Smooth muscle cell (in vitro differentiated cells): ENCODE measurements around the gene GKN1. TPM values are rescaled to one million over a fixed set of nuclear protein-coding genes. Genes with fewer than 3 reads are reported as not detected.

Experiments used
- DNase-seq: peaks from one replicate; lab custom pipeline; 2025; ENCODE audit not compliant: unreplicated experiment; lab: John Stamatoyannopoulos, UW
- H2AFZ ChIP-seq: fragments of 200-600 bp; sonication (generic); 2 replicates; pipeline ENCODE4 v1.6.0; 2016; ENCODE audit warnings: antibody characterized with exemption, low read depth, mild to moderate bottlenecking
- H3F3A ChIP-seq: fragments of 200-600 bp; sonication (generic); 2 replicates; pipeline ENCODE4 v1.6.0; 2017; ENCODE audit warnings: antibody characterized with exemption, low read depth
- H3K27ac ChIP-seq: fragments of 200-600 bp; sonication (generic); 2 replicates; pipeline ENCODE4 v1.5.1; 2016; ENCODE audit warnings: low read depth, mild to moderate bottlenecking
- H3K27me3 ChIP-seq: fragments of 200-600 bp; sonication (generic); 2 replicates; pipeline ENCODE4 v1.6.1; 2016; ENCODE audit warnings: low read depth, mild to moderate bottlenecking
- H3K36me3 ChIP-seq: fragments of 200-600 bp; sonication (generic); 2 replicates; pipeline ENCODE4 v1.5.1; 2016; ENCODE audit warnings: low read depth
- H3K4me1 ChIP-seq: fragments of 200-600 bp; sonication (generic); 2 replicates; pipeline ENCODE4 v1.5.1; 2016; ENCODE audit warnings: low read depth
- H3K4me2 ChIP-seq: fragments of 200-600 bp; sonication (generic); 2 replicates; pipeline ENCODE4 v1.6.0; 2016; ENCODE audit warnings: mild to moderate bottlenecking
- H3K4me3 ChIP-seq: fragments of 200-600 bp; sonication (generic); 2 replicates; pipeline ENCODE4 v1.5.1; 2016; ENCODE audit warnings: mild to moderate bottlenecking
- H3K79me2 ChIP-seq: fragments of 200-600 bp; sonication (generic); 2 replicates; pipeline ENCODE4 v1.6.0; 2016; ENCODE audit warnings: low read depth, mild to moderate bottlenecking
- H3K9ac ChIP-seq: fragments of 200-600 bp; sonication (generic); 2 replicates; pipeline ENCODE4 v1.6.0; 2016; ENCODE audit warnings: low read depth
- H3K9me3 ChIP-seq: fragments of 200-600 bp; sonication (generic); replicated peaks from 2 replicates; pipeline ENCODE4 v1.5.1; 2016; ENCODE audit warnings: low read depth
- H4K20me1 ChIP-seq: fragments of 200-600 bp; sonication (generic); 2 replicates; pipeline ENCODE4 v1.6.0; 2016; ENCODE audit warnings: low read depth
- WGBS: methylation state at CpG from one replicate; pipeline ENCODE4 v1.1.7; 2016; ENCODE audit warnings: low lambda C conversion rate; 5-methylcytosine and 5-hydroxymethylcytosine counted together
- polyA plus RNA-seq: library from polyadenylated mRNA; unstranded; fragments of >200 nt; fragmentation: Nextera tagmentation; extraction: Ambion mirVana; gene quantifications from 2 replicates; pipeline ENCODE4 v1.2.1, GENCODE V29; 2016
- total RNA-seq: library from RNA; depleted of rRNA; stranded (reverse); fragments of >200 nt; gene quantifications from 2 replicates; pipeline ENCODE4 v1.2.3, GENCODE V29; 2014
- TF ChIP-seq, protein P1 (sequence below): fragments of 200-600 bp; sonication (generic); IDR thresholded peaks from 2 replicates; pipeline ENCODE4 v1.5.1; 2017; ENCODE audit warnings: borderline replicate concordance, mild to moderate bottlenecking, antibody characterized with exemption; ENCODE audit not compliant: insufficient read depth, poor library complexity, severe bottlenecking

Gene GKN1
- total and polyA plus RNA-seq, 2 experiments from 2014 or later, result not detected

DNA sequence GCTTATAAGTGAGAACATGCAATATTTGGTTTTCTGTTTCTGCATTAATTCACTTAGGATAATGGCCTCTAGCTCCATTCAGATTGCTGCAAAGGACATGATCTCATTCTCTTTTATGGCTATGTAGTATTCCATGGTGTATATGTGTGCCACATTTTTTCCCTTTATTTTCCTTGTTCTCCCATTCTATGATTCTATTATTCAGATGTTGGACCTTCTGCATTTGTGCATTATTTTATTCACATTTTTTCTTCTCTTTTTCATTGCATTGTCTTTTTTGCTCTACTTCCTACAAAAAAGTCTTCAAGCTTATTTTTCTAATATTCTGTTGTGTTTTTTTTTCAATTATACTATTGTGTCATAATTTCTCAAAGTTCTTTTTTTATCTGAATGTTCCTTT, 27.4 kb downstream of the GKN1 start:
- no peak overlapping the region for H3K9ac ChIP-seq
- H3F3A ChIP-seq, result no peaks in the 10 kb centered on the region
- no peaks in the 10 kb centered on the region for H3K4me1 ChIP-seq
- H3K9me3 ChIP-seq, result peaks cover 11% of the 10 kb centered on the region
- no peak for DNase-seq
- H3K79me2 ChIP-seq, result no peaks in the 10 kb centered on the region
- H3K4me2 ChIP-seq, result no peak overlapping the region
- H3K4me3 ChIP-seq, result no peak overlapping the region
- H3K27ac ChIP-seq, result no peak overlapping the region
- no peaks in the 10 kb centered on the region for H3K27me3 ChIP-seq
- no peaks in the 10 kb centered on the region for H3K36me3 ChIP-seq
- no peak overlapping the region for H2AFZ ChIP-seq
- TF ChIP-seq, protein P1, sequence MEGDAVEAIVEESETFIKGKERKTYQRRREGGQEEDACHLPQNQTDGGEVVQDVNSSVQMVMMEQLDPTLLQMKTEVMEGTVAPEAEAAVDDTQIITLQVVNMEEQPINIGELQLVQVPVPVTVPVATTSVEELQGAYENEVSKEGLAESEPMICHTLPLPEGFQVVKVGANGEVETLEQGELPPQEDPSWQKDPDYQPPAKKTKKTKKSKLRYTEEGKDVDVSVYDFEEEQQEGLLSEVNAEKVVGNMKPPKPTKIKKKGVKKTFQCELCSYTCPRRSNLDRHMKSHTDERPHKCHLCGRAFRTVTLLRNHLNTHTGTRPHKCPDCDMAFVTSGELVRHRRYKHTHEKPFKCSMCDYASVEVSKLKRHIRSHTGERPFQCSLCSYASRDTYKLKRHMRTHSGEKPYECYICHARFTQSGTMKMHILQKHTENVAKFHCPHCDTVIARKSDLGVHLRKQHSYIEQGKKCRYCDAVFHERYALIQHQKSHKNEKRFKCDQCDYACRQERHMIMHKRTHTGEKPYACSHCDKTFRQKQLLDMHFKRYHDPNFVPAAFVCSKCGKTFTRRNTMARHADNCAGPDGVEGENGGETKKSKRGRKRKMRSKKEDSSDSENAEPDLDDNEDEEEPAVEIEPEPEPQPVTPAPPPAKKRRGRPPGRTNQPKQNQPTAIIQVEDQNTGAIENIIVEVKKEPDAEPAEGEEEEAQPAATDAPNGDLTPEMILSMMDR, result no peak
- no peaks in the 10 kb centered on the region for H4K20me1 ChIP-seq

- Histone ChIP-seq H3K4me1 (no peaks in the 10 kb centered on the region), H2AFZ (no peak overlapping the region), H3K9me3 (peaks cover 11% of the 10 kb centered on the region), H3K4me2 (no peak overlapping the region), H3K4me3 (no peak overlapping the region), H3K27ac (no peak overlapping the region), H3K9ac (no peak overlapping the region), H3K36me3 (no peaks in the 10 kb centered on the region), H3F3A (no peaks in the 10 kb centered on the region), H4K20me1 (no peaks in the 10 kb centered on the region), H3K27me3 (no peaks in the 10 kb centered on the region), H3K79me2 (no peaks in the 10 kb centered on the region)
- TF ChIP-seq, protein P1, result no peak
- WGBS, result 85% methylated on average over 2 of the region's 2 CpGs
- no peak for DNase-seq
Measured at GRCh38 chr2:69003731-69004130, 29.3 kb downstream of the GKN1 start.

DNA sequence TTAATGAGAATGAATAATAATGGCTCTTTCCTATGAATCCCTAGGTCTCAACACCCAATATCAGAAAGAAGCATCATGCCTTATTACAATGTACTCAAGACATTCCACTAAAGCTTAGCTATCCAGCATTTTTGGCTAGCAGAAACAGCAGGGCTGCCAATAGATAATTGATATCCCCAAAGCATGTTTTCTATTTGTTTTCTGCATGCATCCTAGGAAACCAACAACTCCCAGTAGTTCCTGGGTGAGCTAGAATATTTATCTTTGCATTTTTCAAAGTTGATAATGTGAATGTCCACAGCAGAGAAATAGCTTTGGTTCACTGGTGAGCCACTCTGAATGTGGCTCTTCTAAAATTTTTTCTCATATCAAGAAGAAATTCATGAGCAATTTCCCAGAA, 32.7 kb downstream of the GKN1 start:
- Histone ChIP-seq H2AFZ (no peak overlapping the region), H4K20me1 (no peaks in the 10 kb centered on the region), H3K9ac (no peak overlapping the region), H3K4me3 (no peak overlapping the region), H3K27ac (no peak overlapping the region), H3K36me3 (no peaks in the 10 kb centered on the region), H3K4me1 (no peaks in the 10 kb centered on the region), H3F3A (peaks cover 8% of the 10 kb centered on the region), H3K27me3 (no peaks in the 10 kb centered on the region), H3K79me2 (no peaks in the 10 kb centered on the region), H3K9me3 (no peaks in the 10 kb centered on the region), H3K4me2 (no peak overlapping the region)
- DNase-seq, result no peak
- TF ChIP-seq, protein P1, result no peak

GRCh38 chr2:69007603-69008002, 33.2 kb downstream of the GKN1 start:
- Histone ChIP-seq H3K36me3 (no peaks in the 10 kb centered on the region), H3K4me1 (no peaks in the 10 kb centered on the region)

More at GRCh38 chr2:69007603-69008002, 33.2 kb downstream of the GKN1 start:
- H4K20me1 ChIP-seq, result no peaks in the 10 kb centered on the region
- TF ChIP-seq, protein P1, result no peak
- no peak overlapping the region for H3K9ac ChIP-seq
- H3K27ac ChIP-seq, result no peak overlapping the region
- H3K9me3 ChIP-seq, result no peaks in the 10 kb centered on the region
- no peak for DNase-seq
- no peak overlapping the region for H3K4me3 ChIP-seq
- H3K27me3 ChIP-seq, result no peaks in the 10 kb centered on the region
- H3K4me2 ChIP-seq, result no peak overlapping the region
- no peaks in the 10 kb centered on the region for H3K79me2 ChIP-seq
- peaks cover 8% of the 10 kb centered on the region for H3F3A ChIP-seq
- no peak overlapping the region for H2AFZ ChIP-seq
